ENCODE data around the gene SLC12A2. TPM values are rescaled to one million over a fixed set of nuclear protein-coding genes. Genes with fewer than 3 reads are reported as not detected.
A peak's percentile ranks its signal among the peaks of the same experiment; 100 is the strongest.

The SLC12A2 gene
- total RNA-seq, 1 experiment from 2014 or later, result 48.9 TPM

DNA sequence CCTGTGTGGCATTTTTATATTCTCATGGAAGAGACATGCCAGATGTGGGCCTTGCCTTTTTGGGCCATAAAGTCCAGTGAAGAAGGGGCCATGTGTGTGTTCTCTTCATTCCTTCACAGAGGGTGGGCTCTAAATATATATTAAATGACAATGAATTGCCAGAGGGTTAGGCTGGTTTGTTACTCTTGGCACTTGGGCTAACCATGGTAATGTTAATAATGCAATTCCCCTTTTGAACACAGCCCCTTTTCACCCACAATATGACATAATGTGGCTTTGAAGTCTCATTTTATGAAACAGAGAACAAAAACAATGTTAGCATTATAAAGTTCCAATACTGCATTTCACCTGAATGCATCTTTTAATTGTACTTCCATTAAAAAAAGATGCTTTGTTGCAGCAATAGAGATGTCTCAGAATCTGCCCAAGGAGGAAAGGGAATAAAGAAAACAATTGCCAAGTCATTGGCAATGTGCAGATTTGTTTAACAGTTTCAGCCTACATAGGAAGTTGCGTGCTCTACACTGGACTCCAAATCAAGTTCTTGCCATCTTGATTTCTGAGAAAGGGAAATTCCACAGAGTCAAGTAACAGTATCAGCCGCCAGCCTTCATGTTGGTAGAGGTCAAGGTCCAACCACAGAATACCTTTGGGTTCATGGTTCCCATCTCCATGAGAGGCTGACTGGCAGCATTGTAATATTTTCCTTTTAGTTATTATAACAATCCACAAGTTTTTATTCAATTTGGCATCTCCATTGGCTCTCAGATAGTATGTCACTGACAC, 141.9 kb downstream of the SLC12A2 start:
- peak; percentile 40 for DNase-seq (ENCODE audit: low read depth)

DNA sequence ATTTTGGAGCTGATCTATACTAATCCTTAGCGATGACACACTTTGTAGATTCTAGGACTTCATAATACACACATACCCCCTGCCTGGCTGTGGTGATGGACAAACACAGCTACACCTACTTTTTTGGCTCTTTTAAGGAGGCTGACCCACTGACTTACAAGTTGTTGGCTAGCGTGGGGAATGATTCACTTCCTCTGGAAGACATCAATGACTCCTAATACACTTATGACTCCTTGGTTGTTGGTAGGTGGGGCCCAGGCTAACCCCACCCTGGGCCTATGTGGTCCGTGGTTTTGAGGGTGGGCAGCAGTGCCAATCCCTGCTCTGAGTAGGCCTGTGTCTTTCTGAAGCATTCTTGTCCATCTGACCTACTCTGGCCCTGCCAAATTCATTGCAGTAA, 144.4 kb downstream of the SLC12A2 start:
- DNase-seq (ENCODE audit: low read depth), result peak; percentile 88

DNA sequence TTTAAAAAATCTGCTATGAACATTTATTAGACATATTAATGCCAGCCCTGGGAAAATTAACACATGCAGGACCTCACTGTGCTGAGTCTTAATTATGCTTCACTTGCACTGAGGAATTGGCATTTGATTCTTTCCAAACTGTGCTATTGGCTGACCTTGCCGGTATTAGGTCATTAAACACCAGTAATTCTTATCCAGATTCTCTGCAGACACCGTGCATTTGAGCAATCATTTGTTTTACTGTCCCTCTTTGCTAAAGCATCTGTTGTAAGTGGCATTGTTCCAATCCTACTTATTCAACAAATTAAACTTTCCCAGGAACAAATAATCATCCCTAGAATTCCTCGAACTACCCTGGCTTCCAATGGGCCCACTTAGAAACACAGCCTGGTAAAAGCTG, 145.0 kb downstream of the SLC12A2 start:
- DNase-seq (ENCODE audit: low read depth), result peak; percentile 44

DNA sequence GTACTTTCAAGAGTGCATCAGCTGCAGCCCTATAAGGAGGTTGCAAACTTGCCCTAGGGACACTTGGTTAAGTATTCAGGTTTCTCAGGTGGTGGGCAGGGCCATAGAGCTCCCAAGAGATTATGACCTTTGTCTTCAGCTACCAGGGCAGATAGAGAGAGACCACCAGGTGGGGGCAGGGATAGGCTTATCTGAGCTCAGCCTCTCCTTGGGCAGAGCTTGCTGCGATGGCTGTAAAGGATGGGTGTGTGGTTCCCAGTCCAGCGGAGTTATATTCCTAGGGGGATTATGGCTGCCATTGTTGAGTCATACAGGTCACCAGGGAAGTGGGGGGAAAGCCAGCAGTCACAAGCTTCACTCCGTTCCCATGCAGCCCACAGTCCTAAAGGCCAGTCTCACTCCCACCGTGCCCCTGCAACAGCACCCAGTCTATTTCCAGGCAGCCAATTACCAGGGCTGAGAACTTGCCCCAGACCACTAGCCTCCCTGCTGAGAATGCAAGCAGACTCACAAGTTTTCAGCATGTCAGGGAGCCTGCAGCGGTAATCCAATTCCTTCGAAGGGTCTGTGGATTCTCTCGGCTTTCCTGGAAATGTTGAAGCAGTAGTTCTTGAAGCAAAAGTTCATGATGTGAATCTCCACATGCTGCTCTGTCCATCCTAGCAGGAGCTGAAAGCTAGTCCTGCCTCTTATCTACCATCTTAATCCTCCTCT, 151.5 kb downstream of the SLC12A2 start:
- no peak for DNase-seq (ENCODE audit: low read depth)

DNA sequence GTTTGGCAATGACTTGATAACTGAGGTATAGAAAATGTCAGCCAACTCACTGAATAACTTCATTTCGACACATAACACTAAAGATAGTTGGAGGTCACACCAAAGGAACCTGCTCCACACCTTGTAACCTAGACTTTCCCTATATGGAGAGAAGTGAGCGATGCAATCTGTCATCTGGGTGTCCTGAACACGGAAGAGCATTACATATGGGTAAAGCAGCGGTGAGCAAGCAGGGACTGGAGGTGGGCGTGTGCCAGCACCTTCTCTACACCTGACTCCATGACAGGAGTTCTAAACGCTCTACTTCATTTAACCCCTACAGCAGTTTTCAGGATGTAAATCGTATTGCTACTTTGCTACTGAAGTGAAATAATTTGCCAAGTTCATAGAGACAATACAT, 152.8 kb downstream of the SLC12A2 start:
- DNase-seq (ENCODE audit: low read depth), result no peak

DNA sequence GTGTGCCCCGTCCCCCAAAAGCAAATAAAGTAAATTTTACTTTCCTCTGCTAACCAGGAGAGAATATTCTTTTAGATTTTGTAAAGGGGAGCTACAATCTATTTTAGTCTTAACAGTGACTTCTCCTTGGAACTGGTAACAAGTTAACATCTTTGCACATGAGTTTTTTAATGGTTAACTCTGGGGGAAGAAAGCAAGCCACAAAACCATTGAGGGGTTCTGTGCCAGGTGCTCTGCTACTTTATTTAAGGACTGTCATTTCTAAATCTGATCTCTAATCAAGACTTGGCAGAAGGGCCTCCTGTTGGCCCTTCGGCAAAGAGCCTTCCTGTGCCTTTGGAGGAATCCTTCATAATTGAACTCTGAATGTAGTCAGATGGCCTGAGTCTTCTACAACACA, 153.4 kb downstream of the SLC12A2 start:
- DNase-seq (ENCODE audit: low read depth), result no peak

DNA sequence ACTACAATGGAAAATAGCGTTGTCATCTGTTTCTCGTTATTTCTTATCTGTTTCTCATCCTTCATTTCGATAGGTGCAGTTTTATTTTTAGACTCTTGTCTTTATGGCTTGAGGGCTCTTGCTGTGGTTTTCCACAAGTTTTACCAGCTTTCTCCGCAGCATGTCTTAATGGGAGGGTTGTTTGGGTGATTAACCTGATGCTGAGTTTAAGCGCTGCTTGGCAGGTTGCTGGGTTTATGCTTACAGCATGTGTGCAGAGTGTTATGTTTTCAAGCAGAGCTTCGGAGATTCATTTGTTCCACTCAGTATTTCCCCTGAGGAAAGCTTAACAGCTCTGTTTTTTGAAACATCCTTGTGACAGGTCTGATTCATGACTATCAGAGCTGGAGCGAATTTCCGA, 154.0 kb downstream of the SLC12A2 start:
- DNase-seq (ENCODE audit: low read depth), result peak; percentile 62
